Fibroblast of peridontal ligament (primary cell): Measurements from ENCODE around the gene NOX5.
A peak's percentile ranks its signal among the peaks of the same experiment; 100 is the strongest.

Experiments
- DNase-seq: peaks from one replicate; pipeline ENCODE4 v3.0.0-alpha.2; 2010; ENCODE audit errors: extremely low read depth

NOX5 gene

DNA sequence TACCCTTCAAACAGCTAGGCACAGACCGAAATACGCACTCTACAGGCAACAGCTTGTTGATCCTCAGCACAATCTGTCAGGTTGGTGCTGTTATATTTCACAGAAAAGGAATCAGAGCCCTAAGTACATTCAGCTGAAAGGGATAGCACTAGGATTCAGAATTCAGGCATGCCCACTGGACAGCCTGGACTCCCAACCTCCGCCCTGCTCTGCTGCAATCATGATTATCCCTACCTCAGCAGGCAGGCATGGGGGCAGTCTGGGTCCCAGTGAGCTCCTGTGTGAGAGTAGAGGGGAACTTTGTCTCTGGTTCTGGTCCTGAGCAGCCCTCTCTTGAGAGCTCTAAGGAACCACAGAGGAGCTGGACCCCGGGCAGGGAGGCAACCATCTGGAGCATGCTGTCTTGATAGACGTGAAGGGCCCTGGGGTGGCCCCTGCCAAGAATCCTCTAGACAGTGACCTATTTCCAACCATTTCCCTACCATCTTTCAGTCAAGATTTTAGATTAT lies 23.4 kb upstream of the NOX5 start:
- no peak for DNase-seq

DNA sequence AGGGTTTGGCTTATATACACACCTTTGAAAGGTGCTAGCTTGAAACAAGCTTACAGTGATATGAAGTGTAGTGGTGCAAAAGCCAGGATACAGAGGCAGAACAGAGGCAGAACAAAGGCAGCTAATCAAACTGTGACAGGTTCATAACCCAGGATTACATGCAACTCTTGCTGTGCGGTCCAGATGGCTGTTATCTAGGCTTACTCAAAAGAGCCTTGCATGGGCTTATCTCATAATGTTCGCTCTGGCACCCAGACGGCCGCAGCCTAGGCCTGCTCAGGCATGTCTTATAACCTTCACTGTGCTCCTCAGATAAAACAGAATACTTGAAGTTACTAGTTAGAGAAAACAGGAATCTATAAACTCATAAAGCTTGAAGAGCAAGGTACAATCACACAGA lies 22.8 kb upstream of the NOX5 start:
- no peak for DNase-seq

DNA sequence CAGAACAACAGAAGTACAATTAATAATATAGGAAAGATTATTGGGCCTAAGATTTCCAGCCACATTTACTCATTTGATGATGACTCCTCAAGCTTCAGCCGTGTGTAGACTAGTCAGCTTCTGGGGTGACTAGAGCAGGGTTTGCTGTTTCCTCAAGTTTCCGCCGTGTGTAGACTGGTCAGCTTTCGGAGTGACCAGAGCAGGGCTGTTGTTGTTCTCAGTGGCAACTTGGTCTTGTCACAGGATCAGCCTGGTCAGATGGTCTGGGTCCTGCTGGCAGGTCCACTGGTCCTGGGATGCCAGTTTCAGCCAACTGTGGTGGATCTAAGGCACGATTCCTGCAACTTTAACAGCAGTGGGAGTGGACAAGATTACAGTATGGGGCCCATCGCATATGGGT lies 21.8 kb upstream of the NOX5 start:
- no peak for DNase-seq

DNA sequence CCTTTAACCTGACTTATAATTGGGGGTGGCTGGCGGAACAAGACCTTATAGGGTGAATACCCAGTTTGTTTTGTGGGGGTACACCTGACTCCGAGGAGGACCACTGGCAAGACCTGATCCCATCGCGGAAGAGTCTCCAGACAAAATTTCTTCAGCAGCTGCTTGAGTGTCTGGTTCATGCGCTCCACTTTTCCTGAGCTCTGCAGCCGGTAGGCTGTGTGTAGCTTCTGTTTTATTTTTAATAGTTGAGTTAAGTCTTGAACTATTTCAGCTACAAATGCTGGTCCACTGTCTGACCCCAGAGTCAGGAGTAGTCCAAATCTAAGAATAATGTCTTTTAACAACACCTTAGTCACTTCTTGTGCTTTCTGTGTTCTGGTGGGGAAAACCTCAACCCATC lies 21.2 kb upstream of the NOX5 start:
- DNase-seq: no peak

DNA sequence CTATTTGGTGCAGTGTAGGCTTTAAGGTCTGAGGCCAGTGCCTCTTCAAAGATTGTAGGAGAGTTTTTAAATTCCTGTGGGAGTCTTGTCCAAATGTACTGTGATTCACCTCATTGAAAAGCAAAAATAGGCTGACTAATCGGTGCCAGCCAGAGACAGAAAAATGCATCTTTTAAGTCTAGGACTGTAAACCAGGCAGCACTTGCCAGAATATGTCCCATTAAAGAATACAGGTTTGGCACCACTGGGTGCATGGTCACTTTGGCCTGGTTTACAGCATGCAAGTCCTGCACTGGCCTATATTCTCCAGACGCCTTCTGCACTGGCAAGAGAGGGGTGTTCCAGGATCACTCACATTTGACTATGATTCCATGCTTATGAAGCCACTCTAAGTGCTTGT lies 20.3 kb upstream of the NOX5 start:
- DNase-seq: peak; percentile 34

DNA sequence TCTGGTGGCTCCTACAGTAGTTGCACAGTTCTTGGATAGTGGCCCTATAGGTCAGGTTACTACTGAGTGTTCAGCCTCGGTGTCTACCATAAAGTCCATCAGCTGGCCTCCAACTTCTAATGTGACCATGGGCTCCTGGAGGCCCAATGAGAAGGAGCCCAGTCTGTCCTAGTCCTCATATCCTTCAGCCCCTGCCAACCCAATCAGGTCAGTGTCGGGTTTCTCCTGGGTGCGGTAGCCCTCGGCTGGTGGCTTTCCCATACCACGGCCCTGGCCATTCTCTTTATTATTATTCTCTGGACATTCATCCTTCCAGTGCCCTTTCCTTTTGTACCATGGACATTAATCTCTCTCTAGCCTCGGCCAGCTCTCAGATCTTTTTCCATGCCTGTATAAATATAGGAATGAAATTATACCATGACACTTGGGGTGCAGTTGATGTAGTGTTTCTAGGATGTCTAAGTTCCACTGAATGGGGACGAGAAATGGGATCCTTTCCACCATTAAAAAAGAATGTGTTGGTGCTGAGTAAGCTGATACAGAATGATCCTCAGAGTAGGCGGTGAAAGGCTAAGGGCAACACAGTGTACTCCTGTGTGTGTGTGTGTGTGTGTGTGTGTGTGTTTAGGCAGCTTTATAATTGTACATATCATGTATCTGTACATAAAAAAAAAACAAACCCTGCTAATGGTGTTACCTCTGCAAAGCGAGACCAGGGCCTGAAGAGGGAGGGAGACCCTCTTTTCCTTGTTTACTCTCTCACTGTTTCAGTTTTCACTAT lies 19.3 kb upstream of the NOX5 start:
- DNase-seq: no peak

DNA sequence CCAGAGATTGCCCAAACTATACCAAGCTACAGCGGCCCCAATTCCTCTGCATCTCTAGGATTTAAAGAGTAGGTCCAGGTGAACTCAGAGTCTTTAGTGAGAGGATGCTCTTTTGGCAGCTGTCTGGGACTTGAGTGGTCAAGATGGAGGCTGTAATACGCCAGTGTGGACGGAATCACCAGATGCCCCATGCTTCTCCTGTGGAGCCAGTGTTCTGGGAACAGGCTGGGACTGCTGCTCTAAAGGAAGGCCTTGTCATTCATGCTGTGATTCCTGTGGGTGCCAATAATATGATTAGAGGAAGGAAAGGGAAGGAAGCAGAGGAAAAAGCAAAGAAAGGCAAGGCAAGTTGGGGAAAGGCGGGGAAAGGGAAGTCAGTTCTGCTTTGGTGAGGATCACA lies 17.4 kb upstream of the NOX5 start:
- DNase-seq: no peak

DNA sequence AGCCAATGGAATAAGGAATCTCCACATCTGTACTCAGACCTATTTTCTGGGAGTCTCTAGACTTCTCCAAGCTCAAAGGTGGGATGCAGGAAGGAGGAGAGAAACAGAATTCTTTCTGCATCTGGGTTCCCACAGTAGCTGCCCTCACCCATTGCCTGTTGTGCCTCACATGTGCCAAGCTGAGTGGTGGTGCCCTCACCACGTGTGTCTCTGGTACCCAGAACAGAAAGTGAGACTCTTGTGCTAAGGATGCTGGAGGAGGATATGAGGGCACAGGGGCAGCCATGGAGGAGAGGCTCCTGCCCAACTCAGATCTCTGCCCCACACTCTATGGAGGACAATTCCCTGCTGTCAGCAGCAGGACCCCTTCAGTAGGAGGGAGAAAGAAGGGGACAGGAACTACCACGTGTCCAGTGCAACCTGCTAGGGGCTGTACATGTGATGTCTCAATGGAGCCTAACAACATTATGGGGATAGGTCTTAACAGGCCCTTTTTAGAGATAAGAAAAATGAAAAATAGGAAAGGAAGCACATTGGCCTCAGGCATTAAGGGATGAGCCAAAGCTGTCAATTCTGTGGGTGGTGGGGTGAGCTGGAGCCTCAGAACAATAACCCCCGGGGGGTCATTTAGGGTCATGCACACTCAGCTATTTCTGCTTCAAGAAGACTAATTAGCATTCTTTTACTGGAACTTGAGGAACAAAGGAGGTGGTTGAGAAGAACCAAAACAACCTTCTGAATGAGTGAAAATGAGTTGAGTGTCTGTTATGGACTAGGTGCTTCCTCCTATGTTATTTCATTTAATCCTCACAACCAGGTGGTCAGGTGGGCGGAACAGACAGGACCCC lies 16.3 kb upstream of the NOX5 start:
- no peak for DNase-seq

DNA sequence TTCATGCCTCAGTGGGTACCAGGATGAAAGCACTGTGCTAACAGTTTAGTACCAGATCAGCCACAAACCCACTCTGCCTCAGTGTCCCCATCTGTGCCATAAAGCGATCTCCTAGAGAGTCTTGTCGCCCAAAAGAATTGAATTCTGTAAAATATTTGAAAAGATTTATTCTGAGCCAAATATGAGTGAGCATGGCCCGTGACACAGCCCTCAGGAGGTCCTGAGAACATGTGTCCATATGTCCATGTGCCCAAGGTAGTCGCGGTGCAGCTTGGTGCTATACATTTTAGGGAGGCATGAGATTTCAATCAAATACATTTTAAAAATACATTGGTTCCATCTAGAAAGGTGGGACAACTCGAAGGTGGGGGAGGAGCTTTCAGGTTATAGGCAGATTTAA lies 15.4 kb upstream of the NOX5 start:
- no peak for DNase-seq

DNA sequence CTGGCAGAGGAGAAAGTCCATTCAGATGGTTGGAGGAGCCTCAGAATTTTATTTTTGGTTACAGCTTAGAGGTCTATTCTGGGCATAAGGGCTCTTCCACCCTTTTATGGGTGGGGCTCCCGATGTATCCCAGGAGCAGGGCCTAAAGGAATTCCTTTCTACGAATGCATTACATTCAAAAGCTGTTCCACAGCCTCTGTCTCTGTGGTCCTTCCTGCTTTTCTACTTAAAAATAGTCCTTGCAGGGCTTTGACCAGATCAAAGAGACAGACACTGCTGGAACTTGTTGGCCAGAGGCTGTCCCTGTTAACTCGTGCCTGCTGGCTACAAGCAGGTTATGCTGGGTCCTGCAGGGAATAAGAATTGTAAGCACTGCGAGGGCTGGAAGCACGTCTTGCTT lies 14.4 kb upstream of the NOX5 start:
- no peak for DNase-seq

DNA sequence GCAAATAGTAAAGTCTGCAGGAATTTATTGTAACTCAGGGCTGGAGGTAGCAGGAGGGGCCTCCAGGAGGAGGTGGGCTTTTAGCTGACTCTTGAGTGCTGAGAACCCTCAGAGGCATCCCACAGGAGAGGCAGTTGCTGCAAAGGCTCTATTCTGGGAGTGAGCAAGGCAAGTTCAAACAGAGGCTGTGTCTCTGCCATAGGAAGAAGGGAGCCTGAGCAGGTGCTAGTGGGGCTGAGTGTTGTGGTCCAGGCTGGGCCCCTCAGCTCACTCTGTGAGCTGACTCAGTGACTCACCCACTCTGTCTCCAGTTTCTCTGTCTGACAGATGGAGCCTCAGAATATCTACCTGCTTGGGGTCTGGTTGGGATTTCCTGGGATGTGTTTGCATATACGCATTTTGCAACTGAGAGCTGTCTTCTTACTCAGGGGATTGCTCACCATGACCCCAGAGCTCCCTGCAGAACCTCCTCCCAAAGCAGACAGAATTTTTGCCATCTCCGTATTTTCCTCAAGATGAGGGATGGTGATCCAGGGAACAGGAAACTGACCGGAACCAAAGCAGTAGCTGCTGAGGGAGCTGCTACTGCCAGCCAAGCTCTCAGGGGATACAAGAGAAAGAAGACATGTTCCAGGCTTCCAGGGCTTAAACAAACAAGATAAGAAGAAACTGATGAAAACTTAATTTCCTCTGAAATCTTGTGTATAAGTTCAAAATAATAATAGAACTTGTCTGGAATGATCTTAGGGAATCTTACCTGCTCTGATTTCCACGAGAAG lies 13.6 kb upstream of the NOX5 start:
- no peak for DNase-seq

DNA sequence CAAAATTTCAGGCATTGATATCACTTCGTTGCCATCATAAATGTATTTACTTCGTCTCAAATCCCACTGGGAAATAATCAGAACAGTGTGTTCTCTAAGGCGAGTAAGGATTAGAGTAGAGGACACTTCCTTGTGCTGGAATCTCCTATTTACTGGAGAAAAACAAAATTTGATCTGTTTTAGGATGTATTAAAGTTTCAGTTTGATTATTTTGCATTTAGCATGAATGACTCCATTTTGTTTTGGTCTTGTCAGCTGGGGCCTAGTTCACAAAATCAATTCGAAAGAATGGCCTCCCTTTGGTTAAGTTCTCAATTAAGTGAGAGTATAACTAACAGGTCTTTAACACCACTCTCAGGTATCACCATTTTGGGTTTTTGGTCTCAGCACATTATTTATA lies 11.7 kb upstream of the NOX5 start:
- no peak for DNase-seq

DNA sequence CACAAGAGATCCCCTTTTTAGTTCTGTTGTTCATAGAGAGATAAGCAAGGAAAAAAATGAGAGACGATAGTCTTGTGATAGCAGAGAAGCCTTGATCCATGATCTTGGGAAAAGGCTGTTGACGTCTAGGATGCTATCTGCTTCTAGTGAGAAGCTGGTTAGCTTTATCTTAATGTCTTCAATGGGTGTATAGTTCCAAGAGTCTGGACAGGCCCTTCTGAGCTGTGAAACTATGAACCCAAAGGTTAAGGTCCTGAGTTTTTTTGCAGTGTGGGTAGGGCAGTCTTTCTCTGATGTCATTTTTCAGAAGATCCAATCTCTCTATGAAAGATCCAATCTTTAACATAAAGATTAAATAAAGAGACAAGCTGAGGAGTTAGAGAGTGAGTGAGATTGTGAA lies 10.5 kb upstream of the NOX5 start:
- no peak for DNase-seq

DNA sequence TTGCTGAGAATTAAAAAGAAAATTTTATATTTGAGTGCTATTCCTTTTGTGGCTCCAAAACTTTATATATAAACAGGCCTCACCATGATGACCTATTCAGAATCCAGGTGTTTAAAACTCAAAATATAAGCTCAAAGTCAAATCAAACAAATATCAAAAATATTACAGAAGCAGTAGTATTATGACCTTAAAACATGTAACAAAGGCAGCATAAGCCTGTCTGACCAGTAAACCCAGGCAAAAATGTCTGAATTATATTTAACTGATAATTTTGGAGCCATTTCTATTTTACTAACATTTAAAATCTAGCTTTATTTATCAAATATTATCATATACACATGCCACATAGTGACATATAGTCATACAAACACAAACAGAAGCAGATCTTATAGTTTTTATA lies 6.4 kb upstream of the NOX5 start:
- DNase-seq: no peak

DNA sequence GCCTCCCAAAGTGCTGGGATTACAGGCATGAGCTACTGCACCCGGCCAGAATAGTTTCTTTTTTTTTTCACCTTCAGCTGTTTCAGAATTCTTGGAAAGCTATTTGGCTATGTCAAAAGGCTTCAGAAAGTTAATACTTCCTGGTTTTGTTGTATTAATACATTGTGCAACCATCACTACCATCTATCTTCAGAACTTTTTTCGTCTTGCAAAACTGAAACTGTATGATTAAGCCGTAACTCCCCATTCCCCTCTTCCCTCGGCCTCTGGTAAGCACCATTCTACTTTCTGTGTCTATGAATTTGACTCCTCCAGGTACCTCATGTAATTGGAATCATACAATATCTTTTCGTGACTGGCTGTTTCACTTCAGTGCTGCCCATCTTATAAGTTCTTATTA lies 5.2 kb upstream of the NOX5 start:
- no peak for DNase-seq

DNA sequence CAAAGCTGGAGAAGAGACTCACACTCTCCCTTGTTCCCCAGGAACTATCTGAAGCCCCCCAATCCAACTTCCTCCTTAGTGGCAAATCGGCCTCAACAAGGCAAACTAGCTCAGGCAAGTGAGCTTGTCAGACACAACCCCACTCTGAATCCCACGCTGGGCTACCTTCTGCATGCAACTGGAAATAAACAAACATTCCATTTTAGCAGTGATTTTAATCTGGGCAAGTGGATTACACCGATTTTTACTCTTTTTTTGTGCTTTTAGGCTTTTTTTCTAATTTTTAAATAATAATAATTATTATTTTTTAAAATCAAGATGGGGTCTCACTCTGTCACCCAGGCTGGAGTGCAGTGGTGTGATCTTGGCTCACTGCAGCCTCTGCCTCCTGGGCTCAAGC lies 2.9 kb upstream of the NOX5 start:
- no peak for DNase-seq

DNA sequence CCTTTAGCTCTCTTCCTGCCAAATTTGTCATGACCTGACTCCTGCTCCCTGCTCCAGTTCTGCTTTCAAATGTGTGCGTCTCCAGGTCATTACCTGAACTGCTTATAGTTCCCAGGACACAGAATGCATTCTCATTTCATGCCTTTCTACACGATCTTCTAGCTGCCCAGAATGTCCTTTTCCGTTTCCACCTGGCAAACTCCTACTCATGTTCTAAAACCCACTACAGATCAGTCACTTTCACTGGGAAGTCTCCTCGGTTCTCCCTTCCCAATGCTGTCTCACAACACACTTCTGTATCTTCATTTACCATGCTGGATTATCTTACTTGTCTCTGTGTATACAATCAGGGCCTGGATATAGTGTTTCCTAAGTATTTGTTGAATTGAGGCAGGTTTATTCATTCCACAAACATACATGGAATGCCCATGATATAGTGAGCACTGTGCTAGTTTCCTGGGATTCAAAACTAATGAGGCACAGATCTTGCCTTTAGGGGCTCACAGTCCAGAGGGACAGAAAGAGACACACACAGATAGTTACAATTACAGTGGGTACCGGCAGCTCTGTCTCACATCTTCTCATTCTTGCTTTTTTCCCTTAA lies 1.6 kb upstream of the NOX5 start:
- DNase-seq: no peak

DNA sequence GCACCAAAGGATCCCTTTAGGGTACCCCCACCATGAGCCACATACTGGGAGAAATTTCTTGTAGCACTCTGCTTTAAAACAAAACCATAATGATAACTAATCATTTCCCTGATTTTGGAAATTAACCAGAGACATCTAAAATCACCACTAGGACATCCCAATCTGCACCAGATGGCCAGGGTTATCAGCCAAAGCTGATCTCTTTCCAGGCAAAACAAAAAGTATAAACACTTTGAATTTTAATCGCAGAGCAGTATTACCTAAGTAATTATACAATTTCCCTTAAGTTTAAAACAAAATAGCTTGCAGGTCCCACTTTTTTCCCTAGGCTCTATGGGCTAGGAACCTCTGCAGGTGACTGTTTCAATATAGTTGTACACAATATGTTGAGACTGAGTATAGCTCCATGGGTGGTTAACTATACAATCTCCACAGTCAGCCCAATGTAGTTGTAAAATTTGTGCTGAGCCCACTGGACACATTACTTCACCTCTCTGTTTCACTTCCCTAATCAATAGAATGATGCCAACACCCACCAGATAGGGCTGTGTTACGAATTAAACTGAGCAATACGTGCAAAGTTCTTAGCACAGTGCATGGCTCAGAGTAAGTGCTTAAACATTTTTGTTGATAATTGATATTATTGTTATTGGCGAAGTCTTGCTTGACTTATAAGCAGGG lies 629 bp upstream of the NOX5 start:
- no peak for DNase-seq

DNA sequence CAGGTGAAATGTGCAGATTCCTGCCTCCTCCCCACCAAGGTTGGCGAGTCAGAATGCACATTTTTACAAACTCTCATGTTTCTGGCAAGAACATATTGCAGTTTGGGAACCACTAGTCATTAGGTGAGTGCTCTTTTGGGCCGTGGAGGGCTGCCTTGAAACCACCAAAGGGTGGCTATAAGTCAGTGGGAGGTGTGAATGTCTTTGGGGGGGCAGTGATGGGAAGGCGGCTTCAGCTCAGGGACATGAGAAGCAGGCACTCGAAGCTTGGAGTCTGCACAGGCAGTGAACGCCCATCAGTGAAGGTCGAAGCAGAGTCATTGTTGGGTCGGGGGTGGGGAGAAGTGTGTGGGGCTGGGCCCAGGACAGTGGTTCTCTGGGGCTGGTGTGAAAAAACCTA lies 1.1 kb downstream of the NOX5 start:
- no peak for DNase-seq

DNA sequence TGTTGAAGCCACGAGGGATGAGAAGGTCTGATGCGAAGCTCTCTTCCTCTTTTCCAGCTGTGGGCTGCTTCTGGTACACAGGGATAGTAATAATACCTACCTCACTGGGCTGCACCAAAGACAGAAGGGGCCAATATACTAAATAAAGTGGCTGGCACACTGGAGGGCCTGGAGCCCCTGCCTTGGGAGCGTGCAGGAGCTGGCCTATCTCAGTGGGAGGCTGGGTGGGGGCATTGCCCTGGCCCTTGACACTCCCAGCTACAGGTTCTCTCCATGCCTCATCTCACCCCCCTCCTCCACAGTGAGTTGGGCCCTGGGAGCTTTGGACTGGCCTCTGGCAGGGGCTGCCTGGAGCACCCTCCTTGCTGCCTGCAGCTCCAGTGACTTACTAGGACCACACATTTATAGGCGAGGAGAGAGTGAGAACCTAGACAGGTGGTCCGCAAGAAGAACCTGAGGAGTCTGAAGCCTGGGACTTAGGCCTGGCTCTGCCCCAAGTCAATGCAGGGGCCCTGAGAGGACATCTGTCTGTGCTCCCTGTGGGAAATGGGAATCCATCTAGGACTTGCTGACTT lies 1.6 kb downstream of the NOX5 start:
- DNase-seq: no peak

DNA sequence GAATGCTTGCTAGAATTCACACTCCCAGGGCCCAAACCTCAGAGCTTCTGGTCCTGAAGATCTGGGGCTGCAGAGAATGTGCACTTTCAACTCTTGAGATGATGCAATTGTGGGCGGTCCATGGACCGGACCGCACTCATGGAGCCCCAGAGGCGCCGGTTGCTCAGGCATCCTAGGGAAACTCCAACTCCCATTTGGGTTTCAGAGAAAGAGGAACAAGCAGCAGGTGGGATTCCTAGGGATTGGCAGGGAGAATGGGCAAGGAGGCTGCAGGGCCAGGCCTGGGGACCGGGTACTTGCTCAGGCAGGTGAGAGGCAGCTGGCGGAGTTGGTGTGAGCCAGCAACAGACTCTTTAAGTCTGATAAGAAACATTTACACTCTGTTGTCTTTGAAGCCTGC lies 3.5 kb downstream of the NOX5 start:
- DNase-seq: no peak
